Measurements from ENCODE around the gene F5. TPM values are rescaled to one million over a fixed set of nuclear protein-coding genes. Genes with fewer than 3 reads are reported as not detected.

The F5 gene
- total and polyA plus RNA-seq, 2 of the 13 experiments (the other 11 are each of a cell fraction or from before 2014, with no cell fraction given) = 38.3 to 64.0 TPM

GRCh38 chr1:169472738-169473137, 113.5 kb downstream of the F5 start:
- peaks cover 14% of the 10 kb centered on the region; the same call in 1 of the 2 replicates for H4K20me1 ChIP-seq (ENCODE audit: insufficient read depth, low read length)
- in situ Hi-C loops (cut with HindIII; ENCODE audit: extremely low pct_ligation_motif_present, low pct_unique_long_range_greater_than_20kb) (no loop called here), intact Hi-C loops (cut with micrococcal nuclease; ENCODE audit: unreplicated experiment) (no loop called here)
- no peaks in the 10 kb centered on the region for H3K9me3 ChIP-seq (ENCODE audit: low read length)
- 98% methylated on average over 3 of the region's 3 CpGs for WGBS (ENCODE audit: low lambda C conversion rate)
- H3K4me3 ChIP-seq (replicated peaks in 1 of 3; ENCODE audit: insufficient read depth in 1 of 3, low read depth in 2 of 3, low read length in 3 of 3) = no peak overlapping the region
- no TSS peak for BruUV-seq (replicated peaks)
- H3K27me3 ChIP-seq (ENCODE audit: control insufficient read depth in 1 of 2, insufficient read depth in 2 of 2, low read length in 2 of 2) = no peaks in the 10 kb centered on the region
- no peak overlapping the region for H2AFZ ChIP-seq (ENCODE audit: low read length)
- H3K4me2 ChIP-seq (ENCODE audit: low read depth, low read length) = no peak overlapping the region
- peaks cover 25% of the 10 kb centered on the region for H3K79me2 ChIP-seq (ENCODE audit: insufficient read depth, low read length)
- no peak for DNase-seq (ENCODE audit: low spot score)
- ATAC-seq = no peak
- H3K4me1 ChIP-seq (ENCODE audit: insufficient read depth, low read length) = no peaks in the 10 kb centered on the region
- H3K36me3 ChIP-seq (replicated peaks in 1 of 2; ENCODE audit: control insufficient read depth in 1 of 2, insufficient read depth in 2 of 2, low read length in 2 of 2) = peaks cover 8 to 44% of the 10 kb centered on the region in 2 experiments; a peak in 4 of 5 replicates
- CTCF ChIA-PET (ENCODE audit: low intra/inter-chr PET ratio, low total read pairs) = no interaction called here
- H3K27ac ChIP-seq (ENCODE audit: extremely low read length, insufficient read depth, low read length) = no peak overlapping the region
- no peak overlapping the region for H3K9ac ChIP-seq (ENCODE audit: insufficient read depth, low read depth, low read length)
- POLR2A ChIA-PET = no interaction called here
- no peak for FAIRE-seq
- TF ChIP-seq RFXANK (CRISPR knock-in tag; IDR thresholded peaks at IDR 0.05) (no peak), SNAPC5 (CRISPR knock-in tag; IDR thresholded peaks at IDR 0.05; ENCODE audit: borderline replicate concordance) (no peak), PAF1 (CRISPR knock-in tag; IDR thresholded peaks at IDR 0.05) (no peak), HNF1B (CRISPR knock-in tag; IDR thresholded peaks at IDR 0.05) (no peak), HOXA3 (CRISPR knock-in tag; IDR thresholded peaks at IDR 0.05) (no peak)

GRCh38 chr1:169468982-169469381, 117.3 kb downstream of the F5 start:
- Histone ChIP-seq H3K27ac (ENCODE audit: extremely low read length, insufficient read depth, low read length) (no peak overlapping the region), H3K9me3 (ENCODE audit: low read length) (no peaks in the 10 kb centered on the region), H3K4me3 (replicated peaks in 1 of 3; ENCODE audit: insufficient read depth in 1 of 3, low read depth in 2 of 3, low read length in 3 of 3) (no peak overlapping the region), H3K4me2 (ENCODE audit: low read depth, low read length) (no peak overlapping the region), H3K79me2 (ENCODE audit: insufficient read depth, low read length) (peaks cover 5% of the 10 kb centered on the region), H3K36me3 (replicated peaks in 1 of 2; ENCODE audit: control insufficient read depth in 1 of 2, insufficient read depth in 2 of 2, low read length in 2 of 2) (peaks cover 9 to 43% of the 10 kb centered on the region in 2 experiments), H4K20me1 (ENCODE audit: insufficient read depth, low read length) (peaks cover 4% of the 10 kb centered on the region; the same call in 1 of the 2 replicates), H3K27me3 (ENCODE audit: control insufficient read depth in 1 of 2, insufficient read depth in 2 of 2, low read length in 2 of 2) (no peaks in the 10 kb centered on the region), H2AFZ (ENCODE audit: low read length) (no peak overlapping the region), H3K9ac (ENCODE audit: insufficient read depth, low read depth, low read length) (no peak overlapping the region), H3K4me1 (ENCODE audit: insufficient read depth, low read length) (no peaks in the 10 kb centered on the region)
- DNase-seq (ENCODE audit: low spot score) (no peak), FAIRE-seq (no peak), ATAC-seq (no peak)
- ChIA-PET CTCF (ENCODE audit: low intra/inter-chr PET ratio, low total read pairs) (no interaction called here), POLR2A (interaction anchor here (0.9 kb wide), 1 partner anchor 17 kb away, joined by 4 read pairs; the partner anchor contains the start of gene SLC19A2)
- no TSS peak for BruUV-seq (replicated peaks)
- intact Hi-C loops (cut with micrococcal nuclease; ENCODE audit: unreplicated experiment) (loop anchor here (5.0 kb wide), 2 partner anchors 118 to 867 kb away; partner anchors contain the start of gene F5), in situ Hi-C loops (cut with HindIII; ENCODE audit: extremely low pct_ligation_motif_present, low pct_unique_long_range_greater_than_20kb) (no loop called here)
- TF ChIP-seq ZNF562 (CRISPR knock-in tag; IDR thresholded peaks at IDR 0.05; ENCODE audit: borderline replicate concordance) (no peak), JUND (CRISPR knock-in tag; IDR thresholded peaks at IDR 0.05) (no peak), ZSCAN5A (CRISPR knock-in tag; IDR thresholded peaks at IDR 0.05; ENCODE audit: borderline replicate concordance) (no peak), ZBTB7B (CRISPR knock-in tag; IDR thresholded peaks at IDR 0.05) (no peak), ZNF720 (CRISPR knock-in tag; IDR thresholded peaks at IDR 0.05) (no peak), ZNF207 (IDR thresholded peaks at IDR 0.05; ENCODE audit: borderline replicate concordance) (no peak), MATR3 (CRISPR knock-in tag; IDR thresholded peaks at IDR 0.05) (no peak), RARG (CRISPR knock-in tag; IDR thresholded peaks at IDR 0.05; ENCODE audit: low read depth) (no peak)
- TF ChIP-seq, protein P1, sequence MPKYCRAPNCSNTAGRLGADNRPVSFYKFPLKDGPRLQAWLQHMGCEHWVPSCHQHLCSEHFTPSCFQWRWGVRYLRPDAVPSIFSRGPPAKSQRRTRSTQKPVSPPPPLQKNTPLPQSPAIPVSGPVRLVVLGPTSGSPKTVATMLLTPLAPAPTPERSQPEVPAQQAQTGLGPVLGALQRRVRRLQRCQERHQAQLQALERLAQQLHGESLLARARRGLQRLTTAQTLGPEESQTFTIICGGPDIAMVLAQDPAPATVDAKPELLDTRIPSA (CRISPR knock-in tag; IDR thresholded peaks at IDR 0.05; ENCODE audit: borderline replicate concordance) = no peak
- TF ChIP-seq, protein P2, sequence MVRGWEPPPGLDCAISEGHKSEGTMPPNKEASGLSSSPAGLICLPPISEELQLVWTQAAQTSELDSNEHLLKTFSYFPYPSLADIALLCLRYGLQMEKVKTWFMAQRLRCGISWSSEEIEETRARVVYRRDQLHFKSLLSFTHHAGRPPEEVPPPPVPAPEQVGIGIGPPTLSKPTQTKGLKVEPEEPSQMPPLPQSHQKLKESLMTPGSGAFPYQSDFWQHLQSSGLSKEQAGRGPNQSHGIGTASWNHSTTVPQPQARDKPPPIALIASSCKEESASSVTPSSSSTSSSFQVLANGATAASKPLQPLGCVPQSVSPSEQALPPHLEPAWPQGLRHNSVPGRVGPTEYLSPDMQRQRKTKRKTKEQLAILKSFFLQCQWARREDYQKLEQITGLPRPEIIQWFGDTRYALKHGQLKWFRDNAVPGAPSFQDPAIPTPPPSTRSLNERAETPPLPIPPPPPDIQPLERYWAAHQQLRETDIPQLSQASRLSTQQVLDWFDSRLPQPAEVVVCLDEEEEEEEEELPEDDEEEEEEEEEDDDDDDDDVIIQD (CRISPR knock-in tag; IDR thresholded peaks at IDR 0.05; ENCODE audit: low read depth) = no peak

All from HepG2 (cell line).